GM10847 (cell line): ENCODE measurements around the gene RERG.

Experiments
- POLR2A ChIP-seq: IDR thresholded peaks from 2 replicates; pipeline ENCODE4 v1.6.1; 2011; ENCODE audit not compliant: insufficient read length; ENCODE audit errors: extremely low read depth

The RERG gene

GRCh38 chr12:15142711-15143110, 78.5 kb downstream of the RERG start:
- TF ChIP-seq POLR2A: no peak

- TF ChIP-seq POLR2A: no peak
Observed at GRCh38 chr12:15131431-15131830, 89.8 kb downstream of the RERG start.

- TF ChIP-seq POLR2A: no peak
Observed at GRCh38 chr12:15130541-15130940, 90.7 kb downstream of the RERG start.

GRCh38 chr12:15123401-15123800, 97.8 kb downstream of the RERG start:
- no peak for TF ChIP-seq POLR2A

- no peak for TF ChIP-seq POLR2A
Observed at GRCh38 chr12:15122344-15122743, 98.9 kb downstream of the RERG start.

GRCh38 chr12:15118955-15119354, 102.3 kb downstream of the RERG start:
- TF ChIP-seq POLR2A: no peak

GRCh38 chr12:15116983-15117382, 104.2 kb downstream of the RERG start:
- no peak for TF ChIP-seq POLR2A

- no peak for TF ChIP-seq POLR2A
Observed at GRCh38 chr12:15116086-15116485, 105.1 kb downstream of the RERG start.

- TF ChIP-seq POLR2A: no peak
Observed at GRCh38 chr12:15115434-15115833, 105.8 kb downstream of the RERG start.

- TF ChIP-seq POLR2A: no peak
Observed at GRCh38 chr12:15114501-15114900, 106.7 kb downstream of the RERG start.

GRCh38 chr12:15092826-15093225, 128.4 kb downstream of the RERG start:
- TF ChIP-seq POLR2A: no peak

- no peak for TF ChIP-seq POLR2A
Observed at GRCh38 chr12:15090441-15090840, 130.8 kb downstream of the RERG start.

GRCh38 chr12:15088105-15088504, 133.1 kb downstream of the RERG start:
- no peak for TF ChIP-seq POLR2A

GRCh38 chr12:15074351-15074750, 146.9 kb downstream of the RERG start:
- TF ChIP-seq POLR2A: no peak

GRCh38 chr12:15059123-15059522, 162.1 kb downstream of the RERG start:
- TF ChIP-seq POLR2A: no peak
